HTERT RPE-1 (cell line): Measurements from ENCODE around the gene LAD1.

ENCODE experiments used
- in situ Hi-C: fragments of 300-500 bp; cut with MboI; formaldehyde crosslinking; loops from 4 replicates; pipeline ENCODE4 v1.14.3; 2020; ENCODE audit warnings: low sequenced_read_pairs

The LAD1 gene

GRCh38 chr1:201365251-201365650, 33.9 kb downstream of the LAD1 start:
- in situ Hi-C loops: no loop called here

- in situ Hi-C loops: no loop called here
These were observed 34.4 kb downstream of the LAD1 start for GRCh38 chr1:201364808-201365105.

- in situ Hi-C loops: no loop called here
These were observed 35.7 kb downstream of the LAD1 start for GRCh38 chr1:201363467-201363866.

GRCh38 chr1:201362906-201363305, 36.2 kb downstream of the LAD1 start:
- in situ Hi-C loops: no loop called here

GRCh38 chr1:201361652-201362504, 37.2 kb downstream of the LAD1 start:
- in situ Hi-C loops: no loop called here

GRCh38 chr1:201360901-201361651, 38.0 kb downstream of the LAD1 start:
- in situ Hi-C loops: no loop called here

GRCh38 chr1:201360486-201360885, 38.6 kb downstream of the LAD1 start:
- in situ Hi-C loops: no loop called here

GRCh38 chr1:201359873-201360210, 39.3 kb downstream of the LAD1 start:
- in situ Hi-C loops: no loop called here

GRCh38 chr1:201359031-201359872, 39.9 kb downstream of the LAD1 start:
- in situ Hi-C loops: no loop called here

GRCh38 chr1:201358596-201358995, 40.5 kb downstream of the LAD1 start:
- in situ Hi-C loops: no loop called here

- in situ Hi-C loops: no loop called here
These were observed 41.3 kb downstream of the LAD1 start for GRCh38 chr1:201357636-201358348.

- in situ Hi-C loops: no loop called here
These were observed 41.9 kb downstream of the LAD1 start for GRCh38 chr1:201357211-201357610.

GRCh38 chr1:201356701-201357100, 42.4 kb downstream of the LAD1 start:
- in situ Hi-C loops: no loop called here

- in situ Hi-C loops: no loop called here
These were observed 42.9 kb downstream of the LAD1 start for GRCh38 chr1:201356236-201356635.

GRCh38 chr1:201355471-201355870, 43.7 kb downstream of the LAD1 start:
- in situ Hi-C loops: no loop called here

- in situ Hi-C loops: no loop called here
These were observed 44.2 kb downstream of the LAD1 start for GRCh38 chr1:201354901-201355295.

GRCh38 chr1:201354151-201354900, 44.8 kb downstream of the LAD1 start:
- in situ Hi-C loops: no loop called here

- in situ Hi-C loops: no loop called here
These were observed 45.8 kb downstream of the LAD1 start for GRCh38 chr1:201353186-201353940.

- in situ Hi-C loops: no loop called here
These were observed 47.5 kb downstream of the LAD1 start for GRCh38 chr1:201351617-201352016.

- in situ Hi-C loops: no loop called here
These were observed 48.2 kb downstream of the LAD1 start for GRCh38 chr1:201350884-201351283.
